CD14-positive monocyte (primary cell): ENCODE results near the gene ACBD3. TPM values are rescaled to one million over a fixed set of nuclear protein-coding genes. Genes with fewer than 3 reads are reported as not detected.

Experiments used
- DNase-seq, 3 donors: peaks; one replicate each; pipeline ENCODE4 v3.0.0-alpha.2; 2011 to 2022
- H2AFZ ChIP-seq: 2 replicates; pipeline ENCODE4 v1.6.0; 2012; ENCODE audit warnings: mild to moderate bottlenecking, low read depth, low read length, inconsistent platforms; ENCODE audit not compliant: insufficient read depth, poor library complexity, severe bottlenecking
- H3K27ac ChIP-seq, 2 donors: 1 replicate in 1 of 2; 2 replicates in 1 of 2; pipeline ENCODE4 v1.5.1; 2012 to 2013; ENCODE audit warnings: low read length in 2 of 2, control low read depth in 1 of 2, inconsistent platforms in 1 of 2, low read depth in 1 of 2, mild to moderate bottlenecking in 1 of 2
- H3K27me3 ChIP-seq, 2 donors: one replicate each; pipeline versions ENCODE4 v1.6.0 to v1.6.1; 2011 to 2013; ENCODE audit warnings: low read length in 2 of 2; ENCODE audit not compliant: control insufficient read depth in 2 of 2, insufficient read depth in 2 of 2
- H3K36me3 ChIP-seq, 2 donors: replicated peaks in 1 of 2; 1 replicate in 1 of 2; 2 replicates in 1 of 2; pipeline versions ENCODE4 v1.5.1 to v1.6.1; 2012 to 2013; ENCODE audit warnings: low read length in 2 of 2, control low read depth in 1 of 2, inconsistent platforms in 1 of 2, mild to moderate bottlenecking in 1 of 2; ENCODE audit not compliant: insufficient read depth in 2 of 2, control insufficient read depth in 1 of 2
- H3K4me1 ChIP-seq, 2 donors: 1 replicate in 1 of 2; 2 replicates in 1 of 2; pipeline versions ENCODE4 v1.5.1 to v1.6.1; 2012 to 2013; ENCODE audit warnings: low read length in 2 of 2, control low read depth in 1 of 2, inconsistent platforms in 1 of 2, mild to moderate bottlenecking in 1 of 2, moderate library complexity in 1 of 2; ENCODE audit not compliant: insufficient read depth in 2 of 2, control insufficient read depth in 1 of 2
- H3K4me2 ChIP-seq: replicated peaks from 2 replicates; pipeline ENCODE3; 2012; ENCODE audit warnings: low read length, moderate library complexity, mild to moderate bottlenecking; ENCODE audit not compliant: poor library complexity, severe bottlenecking; ENCODE audit errors: extremely low read depth
- H3K4me3 ChIP-seq, 3 experiments: fragments of 200-600 bp in 1 of 3; sonication (generic) in 1 of 3; replicated peaks in 1 of 3; 1 replicate in 2 of 3; 2 replicates in 1 of 3; pipeline ENCODE4 v1.5.1; 2011 to 2013; ENCODE audit warnings: low read length in 3 of 3, mild to moderate bottlenecking in 3 of 3, control low read depth in 2 of 3, low read depth in 2 of 3, inconsistent platforms in 1 of 3, moderate library complexity in 1 of 3
- H3K79me2 ChIP-seq: 2 replicates; pipeline ENCODE4 v1.6.0; 2012; ENCODE audit warnings: mild to moderate bottlenecking, control low read depth, inconsistent platforms, low read length, moderate library complexity; ENCODE audit not compliant: insufficient read depth
- H3K9ac ChIP-seq: 2 replicates; pipeline ENCODE4 v1.6.0; 2017; ENCODE audit warnings: low read length, mild to moderate bottlenecking; ENCODE audit not compliant: insufficient read depth, poor library complexity, severe bottlenecking
- H3K9me3 ChIP-seq, 2 donors: replicated peaks in 1 of 2; 1 replicate in 1 of 2; 2 replicates in 1 of 2; pipeline versions ENCODE4 v1.5.1 to v1.6.1; 2012 to 2013; ENCODE audit warnings: low read length in 2 of 2, control low read depth in 1 of 2; ENCODE audit not compliant: control insufficient read depth in 1 of 2, insufficient read depth in 1 of 2
- H4K20me1 ChIP-seq: 2 replicates; pipeline ENCODE4 v1.6.0; 2012; ENCODE audit warnings: mild to moderate bottlenecking, low read length, control low read depth, moderate library complexity; ENCODE audit not compliant: insufficient read depth
- H3K27ac Mint-ChIP-seq, 7 donors: one replicate each; pipeline ENCODE4 v1.8.0; 2020; ENCODE audit warnings: mild to moderate bottlenecking in 7 of 7, mixed read lengths in 7 of 7, moderate library complexity in 6 of 7, inconsistent platforms in 2 of 7
- H3K27me3 Mint-ChIP-seq, 3 donors: one replicate each; pipeline ENCODE4 v1.8.0; 2021 to 2022; ENCODE audit warnings: low read depth in 3 of 3, mild to moderate bottlenecking in 3 of 3, mixed read lengths in 3 of 3, moderate library complexity in 3 of 3, inconsistent platforms in 1 of 3
- H3K36me3 Mint-ChIP-seq, 2 donors: one replicate each; pipeline ENCODE4 v1.8.0; 2020; ENCODE audit warnings: mixed read lengths in 2 of 2, inconsistent platforms in 1 of 2, mild to moderate bottlenecking in 1 of 2
- H3K4me1 Mint-ChIP-seq: one replicate; pipeline ENCODE4 v1.8.0; 2020; ENCODE audit warnings: mild to moderate bottlenecking, mixed read lengths
- H3K4me3 Mint-ChIP-seq, 2 donors: one replicate each; pipeline ENCODE4 v1.8.0; 2020; ENCODE audit warnings: mild to moderate bottlenecking in 2 of 2, mixed read lengths in 2 of 2, moderate library complexity in 1 of 2
- H3K9me3 Mint-ChIP-seq, 7 donors: one replicate each; pipeline ENCODE4 v1.8.0; 2020 to 2022; ENCODE audit warnings: mixed read lengths in 7 of 7, mild to moderate bottlenecking in 6 of 7, moderate library complexity in 6 of 7, inconsistent platforms in 2 of 7
- CTCF ChIP-seq: fragments of 200-600 bp; IDR thresholded peaks from one replicate; pipeline ENCODE4 v1.8.0; 2022; ENCODE audit warnings: antibody characterized with exemption, mild to moderate bottlenecking
- WGBS: methylation state at CpG from one replicate; pipeline ENCODE4 v1.1.5; 2013; ENCODE audit warnings: missing lambda C conversion rate; ENCODE audit not compliant: insufficient coverage; 5-methylcytosine and 5-hydroxymethylcytosine counted together
- intact Hi-C, 2 donors: fragments of 100-400 bp; cut with micrococcal nuclease; formaldehyde crosslinking; loops; one replicate each; pipeline versions ENCODE4 v1.15.0 to v1.15.1; 2023
- polyA plus RNA-seq, 3 donors: library from polyadenylated mRNA; depleted of rRNA in 1 of 3; unstranded in 2 of 3; stranded (reverse) in 1 of 3; fragments of 300-500 nt in 2 of 3; fragments of >200 nt in 1 of 3; fragmentation: Illumina TruSeq in 2 of 3; gene quantifications; 1 replicate in 2 of 3; 2 replicates in 1 of 3; pipeline ENCODE4 v1.2.3, GENCODE V29; 2012 to 2021

Gene ACBD3
- polyA plus RNA-seq, 3 donors: 7.0 to 16.3 (median 11.4) TPM

- Mint-ChIP-seq H3K4me1 (peaks cover 8% of the 10 kb centered on the region), H3K27me3 (peaks cover 34 to 49% (median 37%) of the 10 kb centered on the region in 3 donors), H3K36me3 (peaks cover 15% of the 10 kb centered on the region in 2 donors), H3K27ac (no peak overlapping the region), H3K4me3 (peak overlapping the region in 1 of 2 donors; percentile 75), H3K9me3 (peaks cover 0 to 4% (median 0%) of the 10 kb centered on the region in 7 donors)
- DNase-seq: no peak
- no peak overlapping the region for H3K9ac ChIP-seq
- intact Hi-C loops: no loop called here
- H4K20me1 ChIP-seq: no peaks in the 10 kb centered on the region
- no peak overlapping the region for H3K4me2 ChIP-seq
- peaks cover 19 to 32% of the 10 kb centered on the region in 2 donors for H3K27me3 ChIP-seq
- H3K9me3 ChIP-seq: no peaks in the 10 kb centered on the region
- H2AFZ ChIP-seq: no peak overlapping the region
- no peak overlapping the region for H3K27ac ChIP-seq
- H3K4me1 ChIP-seq: peaks cover 4 to 8% of the 10 kb centered on the region in 2 donors
- no peaks in the 10 kb centered on the region for H3K79me2 ChIP-seq
- TF ChIP-seq CTCF: no peak
- H3K4me3 ChIP-seq: no peak overlapping the region
- 91% methylated on average over 7 of the region's 10 CpGs for WGBS
- no peaks in the 10 kb centered on the region for H3K36me3 ChIP-seq
Measured at GRCh38 chr1:226222686-226223085, 36.1 kb upstream of the ACBD3 start.

DNA sequence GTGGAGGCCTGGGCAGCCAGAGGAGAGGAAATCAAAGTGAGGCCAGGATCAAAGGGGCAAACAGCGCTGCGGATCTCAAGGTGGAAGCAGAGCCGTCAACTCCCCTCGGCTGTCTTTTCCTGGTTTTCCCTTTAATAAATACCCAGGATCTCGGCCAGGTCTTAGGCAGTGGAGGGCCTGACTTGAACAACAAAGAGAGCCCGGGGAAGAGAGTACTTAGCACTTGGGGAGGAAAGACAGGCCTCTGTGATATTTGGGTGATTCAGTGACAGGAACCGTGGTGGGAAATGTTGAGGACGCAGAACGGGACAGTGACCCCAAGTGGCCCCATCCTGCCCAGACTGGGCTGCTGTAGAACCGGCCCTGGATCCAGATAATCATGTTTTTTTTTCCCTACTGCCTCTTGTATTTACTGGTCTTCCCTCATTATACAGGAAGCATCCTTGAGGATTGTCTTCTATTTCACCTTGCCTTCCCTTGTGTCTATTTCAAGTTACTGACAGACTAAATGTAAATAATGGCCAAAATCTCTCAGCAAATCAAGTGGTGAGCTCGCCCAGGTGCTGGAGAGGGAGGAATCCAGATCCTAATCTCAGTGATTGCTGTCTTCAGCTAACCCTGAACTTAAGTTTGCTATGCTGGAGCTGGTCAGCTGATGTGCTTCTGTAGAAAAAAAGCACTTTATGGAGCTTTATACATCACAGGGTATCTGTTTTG, 34.1 kb upstream of the ACBD3 start:
- no peak for DNase-seq
- peak overlapping the region in 1 of 2 donors; percentile 34 for H3K4me3 Mint-ChIP-seq
- no peaks in the 10 kb centered on the region for H4K20me1 ChIP-seq
- H3K36me3 ChIP-seq: no peaks in the 10 kb centered on the region
- no peak overlapping the region for H3K4me3 ChIP-seq
- H3K9me3 Mint-ChIP-seq: peaks cover 0 to 4% (median 0%) of the 10 kb centered on the region in 7 donors
- H3K79me2 ChIP-seq: no peaks in the 10 kb centered on the region
- H3K27me3 Mint-ChIP-seq: peaks cover 34 to 50% (median 35%) of the 10 kb centered on the region in 3 donors
- no peak overlapping the region for H3K27ac ChIP-seq
- peaks cover 19 to 32% of the 10 kb centered on the region in 2 donors for H3K27me3 ChIP-seq
- TF ChIP-seq CTCF: no peak
- no peak overlapping the region for H3K27ac Mint-ChIP-seq
- H3K4me1 ChIP-seq: peaks cover 4 to 8% of the 10 kb centered on the region in 2 donors
- intact Hi-C loops: no loop called here
- H2AFZ ChIP-seq: no peak overlapping the region
- H3K4me1 Mint-ChIP-seq: peaks cover 8% of the 10 kb centered on the region
- no peak overlapping the region for H3K9ac ChIP-seq
- H3K9me3 ChIP-seq: no peaks in the 10 kb centered on the region
- no peak overlapping the region for H3K4me2 ChIP-seq
- 79% methylated on average over 6 of the region's 11 CpGs for whole genome bisulfite sequencing
- H3K36me3 Mint-ChIP-seq: peaks cover 9 to 10% of the 10 kb centered on the region in 2 donors
